HCT116 (cell line): ENCODE data around the gene TNFRSF8. TPM values are rescaled to one million over a fixed set of nuclear protein-coding genes. Genes with fewer than 3 reads are reported as not detected.

Source experiments
- ATAC-seq: fragments of 200-7000 bp; cut with Tn5 transposase; 2 replicates; pipeline ENCODE4 v1.9.1; 2020; ENCODE audit warnings: mild to moderate bottlenecking, moderate library complexity
- Bru-seq: library from RNA; stranded (reverse); fragments of 400-500 nt; gene quantifications from one replicate; lab custom pipeline; 2021; lab: Mats Ljungman, UMichigan
- BruChase-seq, 2 experiments: library from RNA; stranded (reverse); fragments of 400-500 nt; gene quantifications; one replicate each; lab custom pipeline; 2021; lab: Mats Ljungman, UMichigan
- BruUV-seq: library from RNA; stranded (reverse); fragments of 400-500 nt; replicated peaks from 2 replicates; lab custom pipeline; 2021; lab: Mats Ljungman, UMichigan
- CTCF ChIA-PET: fragments of 300-600 bp; sonication (Branson Sonifier 250); formaldehyde crosslinking; loops from one replicate; lab custom pipeline; 2021; ENCODE audit warnings: antibody characterized with exemption; lab: Charles Lee
- POLR2A ChIA-PET: fragments of 300-600, 350-600 bp; sonication (Branson Sonifier 250); formaldehyde crosslinking; loops from one replicate; lab custom pipeline; 2021; ENCODE audit warnings: antibody characterized with exemption; lab: Charles Lee
- RAD21 ChIA-PET, 2 experiments: fragments of 300-600 bp; sonication (Branson Sonifier 250); formaldehyde crosslinking; loops; one replicate each; lab custom pipeline; 2023; ENCODE audit warnings: low total read pairs in 2 of 2; ENCODE audit not compliant: uncharacterized antibody in 2 of 2, unreplicated experiment in 2 of 2, low non-redundant PET in 1 of 2; lab: Charles Lee
- DNase-seq: peaks from one replicate; pipeline ENCODE4 v3.0.0-alpha.2; 2010; ENCODE audit warnings: low read depth, low spot score
- H2AFZ ChIP-seq: fragments of 200-600 bp; shearing (Covaris generic), sonication (generic); 2 replicates; pipeline ENCODE4 v1.6.1; 2017; ENCODE audit warnings: low read depth, mixed run types, mixed read lengths, antibody characterized with exemption, low read length; ENCODE audit not compliant: poor library complexity, severe bottlenecking
- H3K27ac ChIP-seq: 2 replicates; pipeline ENCODE4 v1.5.1; 2012; ENCODE audit warnings: low read depth, low read length
- H3K27me3 ChIP-seq: fragments of 200-600 bp; sonication (generic); 2 replicates; pipeline ENCODE4 v1.6.1; 2016; ENCODE audit warnings: mixed run types, low read length, mixed read lengths; ENCODE audit not compliant: insufficient read depth
- H3K36me3 ChIP-seq, 2 experiments: fragments of 200-500 bp in 1 of 2; fragments of 200-600 bp in 1 of 2; sonication (Bioruptor generic) in 1 of 2; sonication (generic) in 1 of 2; 2 replicates each; pipeline versions ENCODE4 v1.5.1 to v1.6.1; 2014 to 2016; ENCODE audit warnings: low read length in 2 of 2, inconsistent platforms in 1 of 2, mixed read lengths in 1 of 2, mixed run types in 1 of 2; ENCODE audit not compliant: insufficient read depth in 2 of 2, control insufficient read depth in 1 of 2
- H3K4me1 ChIP-seq, 2 experiments: fragments of 200-600 bp in 1 of 2; sonication (generic) in 1 of 2; 2 replicates each; pipeline versions ENCODE4 v1.5.1 to v1.6.1; 2012 to 2017; ENCODE audit warnings: low read length in 2 of 2, inconsistent platforms in 1 of 2, mild to moderate bottlenecking in 1 of 2, mixed read lengths in 1 of 2, mixed run types in 1 of 2, moderate library complexity in 1 of 2; ENCODE audit not compliant: insufficient read depth in 2 of 2, control insufficient read depth in 1 of 2
- H3K4me2 ChIP-seq: fragments of 200-600 bp; sonication (generic); 2 replicates; pipeline ENCODE4 v1.6.1; 2017; ENCODE audit warnings: mixed run types, low read length, mixed read lengths
- H3K4me3 ChIP-seq, 2 experiments: fragments of 200-600 bp in 1 of 2; sonication (generic) in 1 of 2; replicated peaks in 1 of 2; 2 replicates each; pipeline ENCODE4 v1.5.1; 2011 to 2016; ENCODE audit warnings: low read length in 2 of 2, control low read depth in 1 of 2, low read depth in 1 of 2, mild to moderate bottlenecking in 1 of 2, mixed read lengths in 1 of 2, mixed run types in 1 of 2
- H3K79me2 ChIP-seq: fragments of 200-600 bp; sonication (generic); 2 replicates; pipeline ENCODE4 v1.6.1; 2017; ENCODE audit warnings: mild to moderate bottlenecking, mixed run types, low read length, moderate library complexity, mixed read lengths; ENCODE audit not compliant: insufficient read depth
- H3K9ac ChIP-seq: fragments of 200-600 bp; sonication (generic); 2 replicates; pipeline ENCODE4 v1.6.1; 2016; ENCODE audit warnings: low read length, mixed read lengths
- H3K9me2 ChIP-seq: fragments of 200-600 bp; sonication (generic), shearing (Covaris generic); 2 replicates; pipeline ENCODE4 v1.6.1; 2017; ENCODE audit warnings: mixed run types, mild to moderate bottlenecking, moderate library complexity; ENCODE audit not compliant: insufficient read depth
- H3K9me3 ChIP-seq, 2 experiments: fragments of 200-500 bp in 1 of 2; fragments of 200-600 bp in 1 of 2; sonication (Bioruptor generic) in 1 of 2; sonication (generic) in 1 of 2; 2 replicates each; pipeline ENCODE4 v1.6.1; 2014 to 2017; ENCODE audit warnings: low read length in 2 of 2, mixed read lengths in 2 of 2, inconsistent platforms in 1 of 2, low read depth in 1 of 2, mild to moderate bottlenecking in 1 of 2, mixed run types in 1 of 2, moderate library complexity in 1 of 2; ENCODE audit not compliant: control insufficient read depth in 1 of 2, insufficient read depth in 1 of 2
- H4K20me1 ChIP-seq: fragments of 200-600 bp; sonication (generic), shearing (Covaris generic); 2 replicates; pipeline ENCODE4 v1.6.1; 2017; ENCODE audit warnings: mixed run types, mild to moderate bottlenecking, moderate library complexity; ENCODE audit not compliant: insufficient read depth
- CBX3 ChIP-seq: IDR thresholded peaks from 2 replicates; pipeline ENCODE4 v1.6.1; 2012; ENCODE audit warnings: low read depth
- CTCF ChIP-seq, 3 experiments: fragments of 200-600 bp in 1 of 3; sonication (generic) in 1 of 3; IDR thresholded peaks in 2 of 3; conservative IDR thresholded peaks in 1 of 3; 2 replicates each; pipeline ENCODE4 v1.5.1; 2012 to 2017; ENCODE audit warnings: low read depth in 2 of 3, low read length in 2 of 3, antibody characterized with exemption in 1 of 3, borderline replicate concordance in 1 of 3, control low read depth in 1 of 3, mild to moderate bottlenecking in 1 of 3, mixed read lengths in 1 of 3, mixed run types in 1 of 3, moderate library complexity in 1 of 3; ENCODE audit not compliant: insufficient read depth in 1 of 3
- EZH2phosphoT487 ChIP-seq: fragments of 200-600 bp; IDR thresholded peaks from 2 replicates; pipeline ENCODE4 v1.6.1; 2018; ENCODE audit warnings: antibody characterized with exemption, borderline replicate concordance
- FOSL1 ChIP-seq: IDR thresholded peaks from 2 replicates; pipeline ENCODE4 v1.6.1; 2012; ENCODE audit warnings: low read depth
- POLR2A ChIP-seq: IDR thresholded peaks from 2 replicates; pipeline ENCODE4 v1.7.0; 2011; ENCODE audit warnings: borderline replicate concordance; ENCODE audit not compliant: insufficient read depth, insufficient read length; ENCODE audit errors: extremely low read depth
- RAD21 ChIP-seq: IDR thresholded peaks from 2 replicates; pipeline ENCODE4 v1.6.1; 2012; ENCODE audit warnings: low read depth, mild to moderate bottlenecking
- ZNF274 ChIP-seq: fragments of 200-500 bp; sonication (Bioruptor generic); IDR thresholded peaks from 2 replicates; pipeline ENCODE4 v1.6.1; 2014; ENCODE audit warnings: mild to moderate bottlenecking, low read depth, low read length, inconsistent platforms
- intact Hi-C: fragments of 100-400 bp; cut with micrococcal nuclease; formaldehyde crosslinking; loops from 2 replicates; pipeline ENCODE4 v1.10.0; 2022
- long read RNA-seq: library from polyadenylated mRNA; unstranded; transcript quantifications from one replicate; pipeline ENCODE4 v2.0.0, GENCODE V29; 2021; ENCODE audit not compliant: unreplicated experiment
- polyA plus RNA-seq: library from polyadenylated mRNA; unstranded; fragments of >200 nt; gene quantifications from 2 replicates; pipeline ENCODE4 v1.2.1, GENCODE V29; 2012; ENCODE audit warnings: missing spikeins
- total RNA-seq: library from RNA; stranded (reverse); gene quantifications from one replicate; pipeline ENCODE4 v1.2.1, GENCODE V29; 2021; ENCODE audit not compliant: unreplicated experiment
- TF ChIP-seq, protein P1 (sequence below): IDR thresholded peaks from 2 replicates; pipeline ENCODE4 v1.6.1; 2012; ENCODE audit warnings: low read depth

Gene TNFRSF8
- total RNA-seq (0.17 TPM), Bru-seq, nascent RNA (percentile 10 among the genes with signal in this experiment), BruChase-seq, experiment 1, labeled RNA remaining after a 6-hour chase (percentile 10 among the genes with signal in this experiment), BruChase-seq, experiment 2, labeled RNA remaining after a 2-hour chase (percentile 6 among the genes with signal in this experiment)
- polyA plus RNA-seq = 0.09 and 0.10 TPM in 2 replicates
- long read RNA-seq = 0 reads

- Histone ChIP-seq H3K9me2 (no peaks in the 10 kb centered on the region), H4K20me1 (no peaks in the 10 kb centered on the region), H3K9me3 (no peaks in the 10 kb centered on the region), H3K9ac (no peak within 1 kb of the TSS), H3K27me3 (peaks cover 5% of the 10 kb centered on the region), H3K4me3 (no peak within 1 kb of the TSS), H3K79me2 (no peaks in the 10 kb centered on the region), H2AFZ (no peak within 1 kb of the TSS), H3K4me1 (0 out of 4 replicates have a peak, but pooled peaks cover 3 to 4% of the 10 kb centered on the region in 2 experiments), H3K36me3 (no peaks in the 10 kb centered on the region), H3K27ac (no peak within 1 kb of the TSS), H3K4me2 (no peak within 1 kb of the TSS)
- intact Hi-C loops = no loop called here
- ChIA-PET CTCF (no interaction called here), POLR2A (no interaction called here), RAD21 (no interaction called here)
- no peak for DNase-seq
- ATAC-seq = no peak
- no TSS peak for BruUV-seq
- no peak for TF ChIP-seq CTCF (IDR thresholded peaks at IDR 0.05 in 2 of 3, conservative IDR thresholded peaks at IDR 0.05 in 1 of 3; ENCODE audit: borderline replicate concordance in 1 of 3, insufficient read depth in 1 of 3, low read depth in 2 of 3, low read length in 2 of 3)
- no peak for TF ChIP-seq RAD21
- no peak for TF ChIP-seq POLR2A
- no peak for TF ChIP-seq FOSL1
- TF ChIP-seq, protein P1, sequence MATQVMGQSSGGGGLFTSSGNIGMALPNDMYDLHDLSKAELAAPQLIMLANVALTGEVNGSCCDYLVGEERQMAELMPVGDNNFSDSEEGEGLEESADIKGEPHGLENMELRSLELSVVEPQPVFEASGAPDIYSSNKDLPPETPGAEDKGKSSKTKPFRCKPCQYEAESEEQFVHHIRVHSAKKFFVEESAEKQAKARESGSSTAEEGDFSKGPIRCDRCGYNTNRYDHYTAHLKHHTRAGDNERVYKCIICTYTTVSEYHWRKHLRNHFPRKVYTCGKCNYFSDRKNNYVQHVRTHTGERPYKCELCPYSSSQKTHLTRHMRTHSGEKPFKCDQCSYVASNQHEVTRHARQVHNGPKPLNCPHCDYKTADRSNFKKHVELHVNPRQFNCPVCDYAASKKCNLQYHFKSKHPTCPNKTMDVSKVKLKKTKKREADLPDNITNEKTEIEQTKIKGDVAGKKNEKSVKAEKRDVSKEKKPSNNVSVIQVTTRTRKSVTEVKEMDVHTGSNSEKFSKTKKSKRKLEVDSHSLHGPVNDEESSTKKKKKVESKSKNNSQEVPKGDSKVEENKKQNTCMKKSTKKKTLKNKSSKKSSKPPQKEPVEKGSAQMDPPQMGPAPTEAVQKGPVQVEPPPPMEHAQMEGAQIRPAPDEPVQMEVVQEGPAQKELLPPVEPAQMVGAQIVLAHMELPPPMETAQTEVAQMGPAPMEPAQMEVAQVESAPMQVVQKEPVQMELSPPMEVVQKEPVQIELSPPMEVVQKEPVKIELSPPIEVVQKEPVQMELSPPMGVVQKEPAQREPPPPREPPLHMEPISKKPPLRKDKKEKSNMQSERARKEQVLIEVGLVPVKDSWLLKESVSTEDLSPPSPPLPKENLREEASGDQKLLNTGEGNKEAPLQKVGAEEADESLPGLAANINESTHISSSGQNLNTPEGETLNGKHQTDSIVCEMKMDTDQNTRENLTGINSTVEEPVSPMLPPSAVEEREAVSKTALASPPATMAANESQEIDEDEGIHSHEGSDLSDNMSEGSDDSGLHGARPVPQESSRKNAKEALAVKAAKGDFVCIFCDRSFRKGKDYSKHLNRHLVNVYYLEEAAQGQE = no peak
- TF ChIP-seq EZH2phosphoT487 = no peak
- TF ChIP-seq CBX3 = no peak
- TF ChIP-seq ZNF274 = no peak
Measured at GRCh38 chr1:12063141-12064072, at the start of gene TNFRSF8. TSS of gene TNFRSF8 (plus strand) at chr1:12063303. CDS start at chr1:12063599, 296 bp downstream.
